ENCODE measurements around the gene ZNF524. TPM values are rescaled to one million over a fixed set of nuclear protein-coding genes. Genes with fewer than 3 reads are reported as not detected.
A peak's percentile ranks its signal among the peaks of the same experiment; 100 is the strongest.

The ZNF524 gene
- total RNA-seq, 1 donor from 2014 or later, result 6.3 TPM

GRCh38 chr19:55597501-55597921 lies 2.6 kb upstream of the ZNF524 start:
- no peak for TF ChIP-seq CTCF (IDR thresholded peaks at IDR 0.05; ENCODE audit: insufficient read depth, low read depth, low read length)
- TF ChIP-seq EZH2 (IDR thresholded peaks at IDR 0.05; ENCODE audit: insufficient read depth, low read length), result no peak
- Mint-ChIP-seq H3K4me3 (ENCODE audit: unreplicated experiment) (no peak overlapping the region), H3K36me3 (ENCODE audit: low read depth, unreplicated experiment) (peaks cover 27% of the 10 kb centered on the region), H3K27me3 (ENCODE audit: low read depth, unreplicated experiment) (no peaks in the 10 kb centered on the region), H3K9me3 (ENCODE audit: unreplicated experiment) (peaks cover 6% of the 10 kb centered on the region), H3K27ac (ENCODE audit: unreplicated experiment) (no peak overlapping the region), H3K4me1 (ENCODE audit: low read depth, unreplicated experiment) (peaks cover 4% of the 10 kb centered on the region)
- Histone ChIP-seq H2AFZ (ENCODE audit: low read depth, low read length) (no peak overlapping the region), H3K27ac (ENCODE audit: low read depth, low read length) (no peak overlapping the region), H3K27me3 (ENCODE audit: insufficient read depth, low read length) (no peaks in the 10 kb centered on the region), H3K79me2 (ENCODE audit: insufficient read depth, low read length) (peaks cover 12% of the 10 kb centered on the region), H3K9ac (ENCODE audit: low read length) (no peak overlapping the region), H3K36me3 (ENCODE audit: insufficient read depth, low read length) (peaks cover 19% of the 10 kb centered on the region), H4K20me1 (ENCODE audit: insufficient read depth, low read length) (no peaks in the 10 kb centered on the region), H3K4me2 (ENCODE audit: low read length) (no peak overlapping the region), H3K4me3 (ENCODE audit: insufficient read depth, low read depth, low read length) (no peak overlapping the region), H3K9me3 (ENCODE audit: insufficient read depth, low read depth, low read length) (no peaks in the 10 kb centered on the region), H3K4me1 (ENCODE audit: insufficient read depth, low read length) (no peaks in the 10 kb centered on the region)
- DNase-seq (ENCODE audit: low read depth) (no peak), FAIRE-seq (no peak)

- H3K79me2 ChIP-seq (ENCODE audit: insufficient read depth, low read length), result peaks cover 12% of the 10 kb centered on the region
- DNase-seq (ENCODE audit: low read depth) (no peak), FAIRE-seq (no peak)
- no peaks in the 10 kb centered on the region for H3K27me3 ChIP-seq (ENCODE audit: insufficient read depth, low read length)
- no peaks in the 10 kb centered on the region for H4K20me1 ChIP-seq (ENCODE audit: insufficient read depth, low read length)
- H3K27me3 Mint-ChIP-seq (ENCODE audit: low read depth, unreplicated experiment), result no peaks in the 10 kb centered on the region
- H3K4me1 ChIP-seq (ENCODE audit: insufficient read depth, low read length), result no peaks in the 10 kb centered on the region
- H3K4me1 Mint-ChIP-seq (ENCODE audit: low read depth, unreplicated experiment), result peaks cover 4% of the 10 kb centered on the region
- H3K9me3 ChIP-seq (ENCODE audit: insufficient read depth, low read depth, low read length), result no peaks in the 10 kb centered on the region
- H3K27ac Mint-ChIP-seq (ENCODE audit: unreplicated experiment), result peak overlapping the region; percentile 82
- H3K36me3 Mint-ChIP-seq (ENCODE audit: low read depth, unreplicated experiment), result peaks cover 27% of the 10 kb centered on the region
- no peak overlapping the region for H3K4me3 ChIP-seq (ENCODE audit: insufficient read depth, low read depth, low read length)
- no peak overlapping the region for H3K27ac ChIP-seq (ENCODE audit: low read depth, low read length)
- H3K4me3 Mint-ChIP-seq (ENCODE audit: unreplicated experiment), result peak overlapping the region; percentile 83
- H3K9me3 Mint-ChIP-seq (ENCODE audit: unreplicated experiment), result peaks cover 6% of the 10 kb centered on the region
- TF ChIP-seq CTCF (IDR thresholded peaks at IDR 0.05; ENCODE audit: insufficient read depth, low read depth, low read length) (no peak), EZH2 (IDR thresholded peaks at IDR 0.05; ENCODE audit: insufficient read depth, low read length) (no peak)
- no peak overlapping the region for H3K9ac ChIP-seq (ENCODE audit: low read length)
- no peak overlapping the region for H3K4me2 ChIP-seq (ENCODE audit: low read length)
- peaks cover 19% of the 10 kb centered on the region for H3K36me3 ChIP-seq (ENCODE audit: insufficient read depth, low read length)
- H2AFZ ChIP-seq (ENCODE audit: low read depth, low read length), result no peak overlapping the region
Observed at GRCh38 chr19:55598034-55598433, 2.1 kb upstream of the ZNF524 start.

- no peaks in the 10 kb centered on the region for H3K27me3 ChIP-seq (ENCODE audit: insufficient read depth, low read length)
- no peaks in the 10 kb centered on the region for H4K20me1 ChIP-seq (ENCODE audit: insufficient read depth, low read length)
- DNase-seq (ENCODE audit: low read depth) (peak; percentile 83), FAIRE-seq (no peak)
- no peaks in the 10 kb centered on the region for H3K9me3 ChIP-seq (ENCODE audit: insufficient read depth, low read depth, low read length)
- no peaks in the 10 kb centered on the region for H3K27me3 Mint-ChIP-seq (ENCODE audit: low read depth, unreplicated experiment)
- peak overlapping the region; percentile 89 for H3K4me2 ChIP-seq (ENCODE audit: low read length)
- peak overlapping the region; percentile 96 for H3K27ac ChIP-seq (ENCODE audit: low read depth, low read length)
- TF ChIP-seq EZH2 (IDR thresholded peaks at IDR 0.05; ENCODE audit: insufficient read depth, low read length), result no peak
- TF ChIP-seq CTCF (IDR thresholded peaks at IDR 0.05; ENCODE audit: insufficient read depth, low read depth, low read length), result no peak
- H3K36me3 ChIP-seq (ENCODE audit: insufficient read depth, low read length), result peaks cover 19% of the 10 kb centered on the region
- H3K27ac Mint-ChIP-seq (ENCODE audit: unreplicated experiment), result peak overlapping the region; percentile 80
- peak overlapping the region; percentile 84 for H2AFZ ChIP-seq (ENCODE audit: low read depth, low read length)
- peak overlapping the region; percentile 90 for H3K4me3 ChIP-seq (ENCODE audit: insufficient read depth, low read depth, low read length)
- H3K9me3 Mint-ChIP-seq (ENCODE audit: unreplicated experiment), result peaks cover 8% of the 10 kb centered on the region
- H3K4me1 Mint-ChIP-seq (ENCODE audit: low read depth, unreplicated experiment), result peaks cover 4% of the 10 kb centered on the region
- peaks cover 24% of the 10 kb centered on the region for H3K36me3 Mint-ChIP-seq (ENCODE audit: low read depth, unreplicated experiment)
- no peaks in the 10 kb centered on the region for H3K4me1 ChIP-seq (ENCODE audit: insufficient read depth, low read length)
- H3K79me2 ChIP-seq (ENCODE audit: insufficient read depth, low read length), result peaks cover 12% of the 10 kb centered on the region
- peak overlapping the region; percentile 96 for H3K9ac ChIP-seq (ENCODE audit: low read length)
- H3K4me3 Mint-ChIP-seq (ENCODE audit: unreplicated experiment), result peak overlapping the region; percentile 97
Observed at GRCh38 chr19:55598719-55599467, 1.2 kb upstream of the ZNF524 start.
